HK-2 (cell line): Measurements from ENCODE around the gene DNAJB11.
A peak's percentile ranks its signal among the peaks of the same experiment; 100 is the strongest.
"Not testable (repeated sequence)": the region's sequence is repeated elsewhere in the genome, so short reads cannot be mapped to it uniquely, and the experiment has no call there.

Experiments used
- DNase-seq: peaks from one replicate; pipeline ENCODE4 v3.0.0-alpha.2; 2018; ENCODE audit not compliant: unreplicated experiment

DNAJB11 gene

GRCh38 chr3:186552408-186553031 lies 18.0 kb upstream of the DNAJB11 start:
- DNase-seq, result no peak

- DNase-seq, result no peak
Measured at GRCh38 chr3:186564586-186564985, 5.9 kb upstream of the DNAJB11 start.

DNA sequence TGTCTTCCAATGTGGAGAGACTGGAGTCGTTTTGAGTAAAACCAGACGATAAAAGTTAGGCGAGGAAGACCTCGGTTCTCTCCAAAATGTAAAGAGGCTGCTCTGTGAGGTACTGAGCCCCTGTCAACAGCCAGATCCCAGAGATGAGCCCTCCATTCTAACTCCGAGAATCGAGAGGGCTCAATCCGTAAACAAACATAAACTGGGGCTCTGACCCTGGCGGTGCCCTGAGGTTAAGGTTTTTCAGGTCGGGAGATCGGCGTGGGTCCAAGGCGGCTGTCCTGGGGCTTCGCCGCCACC lies 3.8 kb upstream of the DNAJB11 start:
- DNase-seq, result no peak

GRCh38 chr3:186567072-186567921 lies 3.2 kb upstream of the DNAJB11 start, which contains the start of gene TBCCD1:
TBCCD1 (minus strand) TSS chr3:186567339; CDS start chr3:186564329, 3,010 bp downstream.
- peak; percentile 98 for DNase-seq

DNA sequence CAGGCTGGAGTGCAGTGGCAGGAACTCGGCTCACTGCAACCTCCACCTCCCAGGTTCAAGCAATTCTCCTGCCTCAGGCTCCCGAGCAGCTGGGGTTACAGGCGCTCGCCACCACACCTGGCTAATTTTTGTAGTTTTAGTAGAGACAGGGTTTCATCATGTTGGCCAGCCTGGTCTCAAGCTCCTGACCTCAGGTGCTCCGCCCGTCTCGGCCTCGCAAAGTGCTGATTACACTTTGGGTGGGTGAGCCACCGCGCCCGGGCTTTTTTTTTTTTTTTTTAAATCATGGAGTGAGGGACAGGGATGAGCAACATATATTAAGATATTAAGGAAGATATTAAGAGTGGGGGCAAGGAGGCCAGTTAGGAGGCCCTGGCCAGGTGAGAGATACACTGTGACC lies 1.2 kb upstream of the DNAJB11 start:
- not testable (repeated sequence) for DNase-seq

- DNase-seq, result no peak
Measured at GRCh38 chr3:186569779-186570095, 783 bp upstream of the DNAJB11 start.

DNA sequence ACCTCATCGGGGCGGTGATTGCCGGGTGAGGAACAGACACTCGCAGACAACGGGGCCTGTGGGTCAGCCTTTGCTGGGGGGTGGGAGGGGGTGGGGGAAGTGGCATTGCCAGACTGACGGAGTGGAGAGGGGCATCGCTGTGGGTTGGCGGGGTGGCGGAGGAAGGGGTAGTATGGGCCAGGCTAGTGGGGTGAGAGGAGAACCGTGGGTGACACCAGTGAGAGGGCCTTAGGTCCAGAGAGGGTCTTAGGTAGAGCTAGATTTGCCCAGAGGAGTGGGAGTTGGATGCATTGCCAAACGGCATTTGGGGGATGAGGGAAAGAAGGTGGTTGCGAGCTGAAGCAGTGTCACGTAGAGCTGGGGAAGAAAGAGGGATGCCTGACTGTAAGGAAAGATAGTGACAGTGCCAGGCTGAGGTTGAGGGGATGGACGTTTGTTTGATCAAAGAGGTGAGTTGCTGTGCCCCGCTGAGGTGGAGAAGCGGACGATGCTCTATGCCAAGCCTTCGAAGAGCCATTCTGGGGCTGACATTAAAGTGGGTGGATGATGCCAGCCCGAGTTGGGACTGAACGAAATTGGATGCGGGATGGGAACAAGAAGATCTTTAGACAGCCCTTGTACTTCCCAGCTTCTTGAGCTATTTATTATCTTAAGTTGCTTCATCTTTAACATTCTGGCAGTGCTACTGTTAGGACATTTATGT lies 572 bp downstream of the DNAJB11 start:
- no peak for DNase-seq

DNA sequence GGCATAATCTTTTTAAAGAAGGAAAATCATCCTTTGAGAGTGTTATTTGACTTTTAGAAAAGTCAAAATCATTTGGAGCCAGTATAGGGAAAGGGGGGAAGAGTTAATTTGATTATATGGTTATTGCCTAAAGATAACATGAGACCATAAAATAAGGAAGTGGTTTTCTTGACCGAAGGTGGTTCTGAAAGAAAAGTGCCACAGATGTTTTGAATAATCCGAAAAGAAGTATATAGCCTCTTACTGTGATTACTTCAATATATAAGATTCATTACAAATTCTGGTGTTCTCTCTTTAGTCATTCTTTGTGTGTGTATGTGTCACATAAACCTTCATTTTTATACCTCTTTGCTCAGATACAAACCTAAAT lies 1.1 kb downstream of the DNAJB11 start:
- DNase-seq, result no peak

GRCh38 chr3:186577521-186577920 lies 7.0 kb downstream of the DNAJB11 start:
- no peak for DNase-seq

DNA sequence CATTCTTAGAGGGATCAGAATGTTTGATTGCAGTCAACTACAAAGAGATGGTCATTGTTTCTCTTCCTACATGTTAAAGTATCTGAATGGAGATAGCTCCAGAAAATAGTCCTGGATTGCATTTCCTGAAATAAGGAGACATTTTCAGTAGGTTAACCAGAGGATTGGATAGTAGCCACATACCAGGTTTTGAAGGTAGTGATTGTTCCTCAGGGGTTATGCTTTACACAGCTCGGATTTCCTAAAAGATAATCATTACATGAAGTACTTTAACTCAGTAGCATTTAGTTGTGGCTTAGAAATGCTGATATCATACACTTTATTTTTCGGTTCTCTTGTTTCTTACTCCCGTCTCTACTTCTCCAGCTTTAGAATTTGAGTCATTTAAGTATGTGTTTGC lies 10.3 kb downstream of the DNAJB11 start:
- DNase-seq, result no peak

DNA sequence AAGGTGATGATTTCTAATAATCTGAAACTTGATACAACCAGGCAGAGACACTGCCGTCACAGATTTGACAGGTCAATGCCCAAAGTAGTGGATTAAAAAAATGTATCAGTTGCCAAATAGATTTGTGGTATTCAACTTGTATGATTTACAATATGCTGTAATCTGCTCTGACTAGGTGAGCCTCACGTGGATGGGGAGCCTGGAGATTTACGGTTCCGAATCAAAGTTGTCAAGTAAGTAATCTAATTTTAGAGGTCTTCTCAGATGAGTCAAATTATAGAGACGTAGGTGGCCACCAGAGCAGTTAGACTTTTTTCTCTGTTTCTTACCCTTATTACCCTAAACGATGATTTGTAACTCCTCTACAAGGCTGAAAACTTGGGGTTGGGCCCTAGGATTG lies 12.0 kb downstream of the DNAJB11 start:
- DNase-seq, result no peak

DNA sequence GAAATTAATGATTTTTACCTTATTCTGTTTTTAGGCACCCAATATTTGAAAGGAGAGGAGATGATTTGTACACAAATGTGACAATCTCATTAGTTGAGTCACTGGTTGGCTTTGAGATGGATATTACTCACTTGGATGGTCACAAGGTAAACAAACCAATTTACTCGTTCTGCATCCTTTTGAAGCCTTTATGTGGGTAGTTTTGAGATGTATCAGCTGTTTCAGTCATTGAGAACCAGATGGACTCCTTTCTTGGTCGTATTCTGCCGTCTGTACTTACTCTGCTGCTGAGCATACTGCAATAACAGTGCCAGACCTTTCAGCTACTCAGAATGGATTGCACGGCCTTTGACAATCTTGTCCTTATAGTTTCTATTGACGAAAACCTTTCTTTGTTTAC lies 13.3 kb downstream of the DNAJB11 start:
- no peak for DNase-seq

GRCh38 chr3:186586245-186586644 lies 15.7 kb downstream of the DNAJB11 start:
- DNase-seq, result not testable (repeated sequence)

- no peak for DNase-seq
Measured at GRCh38 chr3:186587183-186587582, 16.7 kb downstream of the DNAJB11 start.

- DNase-seq, result no peak
Measured at GRCh38 chr3:186588632-186589031, 18.1 kb downstream of the DNAJB11 start.

DNA sequence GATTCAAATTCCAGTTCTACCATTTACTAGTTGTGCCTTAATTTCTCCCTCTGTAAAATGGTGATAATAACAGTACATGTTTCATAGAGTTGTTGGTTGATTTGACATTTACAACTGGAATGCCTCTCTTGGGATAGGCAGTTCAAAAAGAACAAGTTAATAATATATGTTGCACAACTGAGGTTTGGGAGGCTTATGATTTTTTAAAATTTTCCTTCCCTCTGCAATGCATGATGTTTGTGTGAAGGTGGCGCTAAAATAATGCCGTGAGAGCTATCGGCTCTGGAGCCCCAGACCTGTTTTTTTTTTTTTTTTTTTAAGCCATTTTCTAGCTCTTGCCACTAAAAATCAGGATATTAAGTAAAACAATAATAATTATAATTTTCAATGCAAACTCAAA lies 18.6 kb downstream of the DNAJB11 start:
- no peak for DNase-seq

GRCh38 chr3:186589856-186590579 lies 19.5 kb downstream of the DNAJB11 start:
- no peak for DNase-seq

- DNase-seq, result no peak
Measured at GRCh38 chr3:186590580-186591295, 20.2 kb downstream of the DNAJB11 start.

DNA sequence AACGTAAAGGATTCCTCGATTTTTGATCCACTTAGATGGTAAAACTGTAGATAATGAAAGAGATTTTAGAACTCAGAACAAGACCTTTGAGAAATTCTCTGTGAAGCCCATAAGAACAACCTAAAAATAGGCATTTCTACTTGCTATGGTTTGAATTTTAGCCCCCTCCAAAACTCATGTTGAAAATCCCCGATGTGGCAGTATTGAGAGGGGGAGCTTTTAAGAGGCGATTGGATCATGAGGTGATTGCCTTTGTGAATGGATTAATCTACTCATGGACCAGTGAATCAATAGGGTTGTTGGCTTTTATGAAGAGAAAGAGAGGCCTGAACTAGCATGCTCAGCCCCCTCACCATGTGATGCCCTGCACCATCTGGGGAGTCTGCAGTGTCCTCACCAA lies 22.2 kb downstream of the DNAJB11 start:
- no peak for DNase-seq

- DNase-seq, result no peak
Measured at GRCh38 chr3:186593862-186594261, 23.3 kb downstream of the DNAJB11 start.

GRCh38 chr3:186594591-186595113 lies 24.1 kb downstream of the DNAJB11 start:
- no peak for DNase-seq
